Endothelial cell (in vitro differentiated cells): ENCODE results near the gene SMYD5. TPM values are rescaled to one million over a fixed set of nuclear protein-coding genes. Genes with fewer than 3 reads are reported as not detected.

ENCODE experiments used
- DNase-seq: peaks from one replicate; pipeline ENCODE4 v3.0.0; 2021; ENCODE audit warnings: low spot score
- H3K27ac Mint-ChIP-seq: one replicate; pipeline ENCODE4 v1.8.0; 2021; ENCODE audit warnings: mixed read lengths, inconsistent platforms; ENCODE audit not compliant: unreplicated experiment
- H3K27me3 Mint-ChIP-seq: one replicate; pipeline ENCODE4 v1.8.0; 2021; ENCODE audit warnings: mild to moderate bottlenecking, moderate library complexity, mixed read lengths, inconsistent platforms; ENCODE audit not compliant: unreplicated experiment
- H3K36me3 Mint-ChIP-seq: one replicate; pipeline ENCODE4 v1.8.0; 2021; ENCODE audit warnings: mild to moderate bottlenecking, low read depth, mixed read lengths, inconsistent platforms; ENCODE audit not compliant: unreplicated experiment
- H3K4me1 Mint-ChIP-seq: one replicate; pipeline ENCODE4 v1.8.0; 2021; ENCODE audit warnings: mild to moderate bottlenecking, mixed read lengths, inconsistent platforms; ENCODE audit not compliant: unreplicated experiment
- H3K4me3 Mint-ChIP-seq: one replicate; pipeline ENCODE4 v1.8.0; 2021; ENCODE audit warnings: mild to moderate bottlenecking, mixed read lengths, inconsistent platforms; ENCODE audit not compliant: unreplicated experiment
- H3K9me3 Mint-ChIP-seq: one replicate; pipeline ENCODE4 v1.8.0; 2021; ENCODE audit warnings: mixed read lengths, inconsistent platforms; ENCODE audit not compliant: unreplicated experiment
- CTCF ChIP-seq: fragments of 200-600 bp; sonication (generic); IDR thresholded peaks from one replicate; pipeline ENCODE4 v1.5.0; 2021; ENCODE audit warnings: antibody characterized with exemption; ENCODE audit not compliant: unreplicated experiment
- total RNA-seq: library from RNA; stranded (reverse); fragmentation: NEBNext Ultra II Directional; extraction: Animal tissue kit (Norgen Biotek cat#: 25700); gene quantifications from one replicate; pipeline ENCODE4 v1.2.1, GENCODE V29; 2021; ENCODE audit not compliant: unreplicated experiment

SMYD5 gene
- total RNA-seq, 1 donor from 2014 or later = 17.0 TPM

- no peak for TF ChIP-seq CTCF
- Mint-ChIP-seq H3K36me3 (peaks cover 20% of the 10 kb centered on the region), H3K4me3 (no peak overlapping the region), H3K27ac (no peak overlapping the region), H3K27me3 (peaks cover 6% of the 10 kb centered on the region), H3K4me1 (peaks cover 19% of the 10 kb centered on the region), H3K9me3 (no peaks in the 10 kb centered on the region)
- no peak for DNase-seq
Observed at GRCh38 chr2:73217826-73218225, 3.8 kb downstream of the SMYD5 start.

DNA sequence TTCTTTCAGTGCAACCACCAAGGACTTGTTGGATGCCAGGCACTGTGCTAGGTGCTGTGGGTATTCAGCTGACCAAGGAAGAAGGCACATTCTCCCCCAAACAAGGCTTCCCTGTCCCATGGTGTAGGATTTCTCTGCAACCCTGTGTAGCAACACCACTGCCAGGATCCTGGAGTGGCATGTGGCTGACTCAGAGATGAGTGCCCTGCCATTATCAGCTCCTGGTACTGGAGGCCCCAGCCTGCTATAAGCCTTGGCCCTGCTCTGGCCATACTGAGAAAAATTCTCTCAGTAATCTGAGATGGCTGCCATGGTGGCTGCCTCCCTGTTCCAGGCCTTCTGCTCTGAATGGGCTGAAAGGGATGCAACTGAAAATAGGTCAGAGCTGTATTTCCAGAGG, 4.3 kb downstream of the SMYD5 start:
- no peak overlapping the region for H3K4me3 Mint-ChIP-seq
- TF ChIP-seq CTCF = no peak
- no peak overlapping the region for H3K27ac Mint-ChIP-seq
- peaks cover 19% of the 10 kb centered on the region for H3K4me1 Mint-ChIP-seq
- peaks cover 20% of the 10 kb centered on the region for H3K36me3 Mint-ChIP-seq
- no peak for DNase-seq
- H3K27me3 Mint-ChIP-seq = peaks cover 1% of the 10 kb centered on the region
- H3K9me3 Mint-ChIP-seq = no peaks in the 10 kb centered on the region

DNA sequence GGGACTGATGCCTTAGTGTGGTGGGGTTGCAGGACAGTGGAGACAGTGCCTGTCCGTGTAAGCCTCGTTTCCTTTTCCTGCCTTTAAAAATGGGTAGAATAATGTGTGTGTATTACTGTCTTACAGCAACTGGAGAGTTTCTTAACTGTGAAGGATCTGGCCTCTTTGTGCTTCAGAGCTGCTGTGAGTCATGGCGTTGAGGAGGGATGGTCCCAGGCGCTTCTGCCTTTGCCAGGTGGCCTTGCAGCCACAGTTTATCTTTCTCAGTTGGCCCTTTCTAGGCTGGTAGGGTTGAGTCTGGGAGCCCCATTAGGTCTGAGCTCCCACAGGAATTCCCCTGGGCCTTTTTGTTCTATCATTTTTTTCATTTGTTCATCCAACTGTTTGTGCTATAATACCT, 9.8 kb downstream of the SMYD5 start:
- TF ChIP-seq CTCF = no peak
- DNase-seq = no peak
- no peaks in the 10 kb centered on the region for H3K9me3 Mint-ChIP-seq
- H3K27me3 Mint-ChIP-seq = no peaks in the 10 kb centered on the region
- H3K4me1 Mint-ChIP-seq = peaks cover 3% of the 10 kb centered on the region
- peaks cover 25% of the 10 kb centered on the region for H3K36me3 Mint-ChIP-seq
- H3K4me3 Mint-ChIP-seq = no peak overlapping the region
- no peak overlapping the region for H3K27ac Mint-ChIP-seq

GRCh38 chr2:73225513-73226360, 11.7 kb downstream of the SMYD5 start:
- Mint-ChIP-seq H3K27me3 (peaks cover 3% of the 10 kb centered on the region), H3K36me3 (peaks cover 31% of the 10 kb centered on the region)

More at GRCh38 chr2:73225513-73226360, 11.7 kb downstream of the SMYD5 start:
- Mint-ChIP-seq H3K27ac (no peak overlapping the region), H3K4me1 (peaks cover 3% of the 10 kb centered on the region), H3K9me3 (no peaks in the 10 kb centered on the region), H3K4me3 (no peak overlapping the region)
- TF ChIP-seq CTCF = no peak
- no peak for DNase-seq
